ENCODE measurements around the gene HPS5. TPM values are rescaled to one million over a fixed set of nuclear protein-coding genes. Genes with fewer than 3 reads are reported as not detected.

Gene HPS5, protein sequence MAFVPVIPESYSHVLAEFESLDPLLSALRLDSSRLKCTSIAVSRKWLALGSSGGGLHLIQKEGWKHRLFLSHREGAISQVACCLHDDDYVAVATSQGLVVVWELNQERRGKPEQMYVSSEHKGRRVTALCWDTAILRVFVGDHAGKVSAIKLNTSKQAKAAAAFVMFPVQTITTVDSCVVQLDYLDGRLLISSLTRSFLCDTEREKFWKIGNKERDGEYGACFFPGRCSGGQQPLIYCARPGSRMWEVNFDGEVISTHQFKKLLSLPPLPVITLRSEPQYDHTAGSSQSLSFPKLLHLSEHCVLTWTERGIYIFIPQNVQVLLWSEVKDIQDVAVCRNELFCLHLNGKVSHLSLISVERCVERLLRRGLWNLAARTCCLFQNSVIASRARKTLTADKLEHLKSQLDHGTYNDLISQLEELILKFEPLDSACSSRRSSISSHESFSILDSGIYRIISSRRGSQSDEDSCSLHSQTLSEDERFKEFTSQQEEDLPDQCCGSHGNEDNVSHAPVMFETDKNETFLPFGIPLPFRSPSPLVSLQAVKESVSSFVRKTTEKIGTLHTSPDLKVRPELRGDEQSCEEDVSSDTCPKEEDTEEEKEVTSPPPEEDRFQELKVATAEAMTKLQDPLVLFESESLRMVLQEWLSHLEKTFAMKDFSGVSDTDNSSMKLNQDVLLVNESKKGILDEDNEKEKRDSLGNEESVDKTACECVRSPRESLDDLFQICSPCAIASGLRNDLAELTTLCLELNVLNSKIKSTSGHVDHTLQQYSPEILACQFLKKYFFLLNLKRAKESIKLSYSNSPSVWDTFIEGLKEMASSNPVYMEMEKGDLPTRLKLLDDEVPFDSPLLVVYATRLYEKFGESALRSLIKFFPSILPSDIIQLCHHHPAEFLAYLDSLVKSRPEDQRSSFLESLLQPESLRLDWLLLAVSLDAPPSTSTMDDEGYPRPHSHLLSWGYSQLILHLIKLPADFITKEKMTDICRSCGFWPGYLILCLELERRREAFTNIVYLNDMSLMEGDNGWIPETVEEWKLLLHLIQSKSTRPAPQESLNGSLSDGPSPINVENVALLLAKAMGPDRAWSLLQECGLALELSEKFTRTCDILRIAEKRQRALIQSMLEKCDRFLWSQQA
- total RNA-seq = 11.3 and 33.0 TPM in 2 replicates

DNA sequence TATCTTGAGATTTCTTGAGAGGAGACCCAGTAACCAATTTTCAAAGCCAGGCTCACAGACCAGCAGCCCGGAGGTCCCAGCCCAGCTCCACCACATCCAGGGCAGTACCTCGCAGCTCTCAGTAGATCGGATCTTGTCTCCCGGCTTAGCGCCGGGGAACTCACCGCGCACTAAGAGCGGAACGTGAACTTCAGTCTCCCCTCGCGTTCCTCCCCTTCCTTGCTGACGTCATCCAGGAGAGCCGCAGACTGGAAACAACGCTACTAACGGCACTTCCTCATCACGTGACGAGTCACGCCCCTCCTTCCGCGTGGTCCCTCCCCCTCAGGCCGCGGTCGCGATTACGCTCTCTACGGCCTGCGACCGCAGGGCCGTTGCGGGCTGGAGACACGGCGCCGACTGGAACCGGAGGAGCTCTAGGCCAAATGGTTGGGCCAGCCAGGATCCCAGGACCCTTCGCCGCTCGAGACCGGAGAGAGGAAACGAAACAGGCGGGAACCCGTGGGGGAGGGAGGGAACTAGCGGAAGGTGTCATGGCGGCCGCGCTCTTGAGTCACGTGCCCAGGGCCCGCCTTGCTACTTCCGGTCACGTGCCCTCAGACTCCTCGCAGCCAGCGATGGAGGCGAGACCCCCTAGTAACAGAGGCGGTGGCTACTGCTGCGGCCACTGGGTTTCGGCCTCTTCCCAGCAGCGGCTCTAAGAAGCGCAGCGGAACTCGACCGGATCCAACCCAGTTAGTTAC lies at the start of gene HPS5, which contains the start of gene GTF2H1:
Gene HPS5 (minus strand): TSS at position 172 of the 743 bp plus-strand sequence. CDS start 4,282 bp downstream, outside the sequence.
Gene GTF2H1 (plus strand): TSS at position 599 of the 743 bp plus-strand sequence. CDS start 10,508 bp downstream, outside the sequence.

DNA sequence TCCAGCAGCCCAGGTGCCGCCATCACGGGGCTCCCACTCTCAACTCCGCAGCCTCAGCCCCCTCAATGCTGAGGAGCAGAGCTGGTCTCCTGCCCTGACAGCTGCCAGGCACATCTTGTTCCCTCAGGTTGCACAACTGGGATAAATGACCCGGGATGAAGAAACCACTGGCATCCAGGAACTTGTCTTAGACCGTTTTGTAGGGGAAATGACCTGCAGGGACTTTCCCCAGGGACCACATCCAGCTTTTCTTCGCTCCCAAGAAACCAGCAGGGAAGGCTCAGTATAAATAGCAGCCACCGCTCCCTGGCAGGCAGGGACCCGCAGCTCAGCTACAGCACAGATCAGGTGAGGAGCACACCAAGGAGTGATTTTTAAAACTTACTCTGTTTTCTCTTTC lies 56.0 kb downstream of the HPS5 start, which contains the start of gene SAA1:
Gene SAA1 (plus strand): TSS at position 316 of the 400 bp plus-strand sequence. CDS start 624 bp downstream, outside the sequence.

DNA sequence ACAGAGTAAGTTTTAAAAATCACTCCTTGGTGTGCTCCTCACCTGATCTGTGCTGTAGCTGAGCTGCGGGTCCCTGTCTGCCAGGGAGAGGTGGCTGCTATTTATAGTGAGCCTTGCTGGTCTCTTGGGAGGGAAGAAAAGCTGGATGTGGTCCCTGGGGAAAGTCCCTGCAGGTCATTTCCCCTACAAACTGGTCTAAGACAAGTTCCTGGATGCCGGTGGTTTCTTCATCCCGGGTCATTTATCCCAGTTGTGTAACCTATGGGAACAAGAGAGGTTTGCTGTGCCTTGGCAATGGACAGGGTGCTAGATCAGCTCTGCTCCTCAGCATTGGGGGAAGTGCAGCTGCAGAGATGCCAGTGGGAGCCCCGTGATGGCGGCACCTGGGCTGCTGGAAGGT lies 73.4 kb downstream of the HPS5 start, which contains the start of gene SAA2:
Gene SAA2 (minus strand): TSS at position 108 of the 400 bp plus-strand sequence. CDS start 657 bp downstream, outside the sequence.

DNA sequence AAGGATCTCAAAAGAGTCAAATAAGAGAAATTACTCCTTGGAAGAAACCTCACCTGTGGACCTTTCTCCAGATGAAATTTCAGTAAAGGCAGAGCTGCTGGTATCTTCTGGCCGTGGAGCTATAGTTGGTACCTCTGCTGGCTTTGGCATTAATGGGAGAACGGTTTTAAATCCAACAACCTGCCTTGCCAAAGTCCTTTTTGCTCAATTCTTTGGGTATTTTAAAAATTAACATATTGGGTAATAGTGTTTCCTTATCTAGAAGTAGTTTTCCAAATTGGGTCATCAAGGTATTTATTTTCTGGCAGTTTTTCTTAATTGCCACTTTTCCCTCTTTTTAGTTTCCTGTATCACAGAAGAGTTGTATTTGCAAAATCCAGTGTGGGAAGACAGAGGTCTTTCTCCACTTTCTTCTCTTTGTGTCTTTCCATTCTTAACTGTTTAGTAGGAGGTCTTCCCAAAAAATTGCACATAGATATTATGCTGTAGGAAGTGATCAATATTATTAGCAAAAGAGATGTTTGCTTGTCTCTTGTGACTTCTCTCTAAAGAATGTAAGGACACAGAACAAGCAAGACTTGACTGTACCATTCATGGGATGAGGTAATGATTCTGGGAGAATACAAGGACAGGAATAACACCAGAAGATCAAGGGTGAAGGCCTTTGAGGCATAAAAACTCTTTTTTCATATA lies 85.1 kb downstream of the HPS5 start, which contains the start of gene SAA4:
Gene SAA4 (minus strand): TSS at position 139 of the 693 bp plus-strand sequence. CDS start 876 bp downstream, outside the sequence.

Other genes with a start within 250 kb of the HPS5 start
- gene SAAL1, start 216.1 kb downstream of the HPS5 start, total RNA-seq = 11.8 and 12.2 TPM in 2 replicates
- gene MRGPRX3, start 189.6 kb downstream of the HPS5 start, total RNA-seq = not detected in 2 replicates
- not detected in 2 replicates for gene MRGPRX4, start 149.3 kb downstream of the HPS5 start, total RNA-seq
- not detected in 2 replicates for gene SAA4, start 85.3 kb downstream of the HPS5 start, total RNA-seq
- 0.47 TPM in 1 of 2 replicates, not detected in the other for gene SAA2, start 73.5 kb downstream of the HPS5 start, total RNA-seq
- gene SAA1, start 55.9 kb downstream of the HPS5 start, total RNA-seq = 0.34 and 15.5 TPM in 2 replicates
- 41.9 and 55.7 TPM in 2 replicates for gene GTF2H1, start 427 bp upstream of the HPS5 start, total RNA-seq
- gene LDHA, start 72.4 kb upstream of the HPS5 start, total RNA-seq = 682 and 1,371 TPM in 2 replicates
- not detected in 2 replicates for gene LDHC, start 90.2 kb upstream of the HPS5 start, total RNA-seq
- not detected in 2 replicates for gene LDHAL6A, start 133.7 kb upstream of the HPS5 start, total RNA-seq
- 62.2 and 125 TPM in 2 replicates for gene TSG101, start 204.8 kb upstream of the HPS5 start, total RNA-seq

All from pericardium fibroblast (primary cell).